Activated naive CD4-positive, alpha-beta T cell treated with Interleukin-2 at 50 U/mL for 16 hours (primary cell): Measurements from ENCODE around the gene SLK.

Experiments used
- DNase-seq: peaks from one replicate; pipeline ENCODE4 v3.0.0-alpha.2; 2020

The SLK gene

DNA sequence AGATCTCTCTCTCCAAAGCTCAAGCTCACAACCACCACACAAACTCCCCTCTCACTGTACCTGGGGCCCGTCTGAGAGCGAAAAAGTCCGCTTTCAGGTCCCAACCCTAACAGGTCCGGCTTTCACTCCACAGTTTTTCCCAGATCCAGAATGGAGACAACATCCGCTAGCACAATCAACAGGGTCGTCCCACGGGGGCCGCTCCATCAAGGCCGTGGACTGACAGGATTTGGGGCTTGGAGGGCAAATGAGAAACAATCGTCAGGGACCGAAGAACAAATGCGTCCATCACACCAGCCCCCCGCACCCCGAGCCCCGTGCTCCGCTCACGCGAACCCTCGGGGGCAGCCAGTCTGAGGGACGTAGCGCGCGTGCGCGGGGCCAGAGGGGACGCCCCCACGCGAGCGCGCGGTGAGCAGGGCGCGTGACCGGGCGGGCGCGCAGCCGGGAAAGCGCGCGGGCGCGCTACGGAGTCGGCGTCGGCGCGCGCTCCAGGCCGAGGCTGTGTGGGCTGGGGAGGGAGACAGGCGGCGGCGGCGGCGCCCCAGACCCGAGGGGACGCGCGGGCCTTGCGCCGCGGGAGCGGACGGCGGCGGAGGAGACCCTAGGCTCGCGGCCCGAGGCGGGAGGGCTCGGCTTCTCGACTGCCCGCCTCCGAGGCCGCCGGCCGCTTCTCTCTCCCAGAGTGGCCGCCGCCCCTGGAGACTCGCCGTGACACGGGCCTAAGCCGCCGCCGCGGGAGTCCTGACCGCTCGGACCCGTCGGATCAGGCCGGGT, at the start of gene SLK:
SLK (plus strand) TSS at position 470 of the 777 bp plus-strand sequence. CDS start 606 bp downstream, outside the sequence.
- DNase-seq, result peak; percentile 82

DNA sequence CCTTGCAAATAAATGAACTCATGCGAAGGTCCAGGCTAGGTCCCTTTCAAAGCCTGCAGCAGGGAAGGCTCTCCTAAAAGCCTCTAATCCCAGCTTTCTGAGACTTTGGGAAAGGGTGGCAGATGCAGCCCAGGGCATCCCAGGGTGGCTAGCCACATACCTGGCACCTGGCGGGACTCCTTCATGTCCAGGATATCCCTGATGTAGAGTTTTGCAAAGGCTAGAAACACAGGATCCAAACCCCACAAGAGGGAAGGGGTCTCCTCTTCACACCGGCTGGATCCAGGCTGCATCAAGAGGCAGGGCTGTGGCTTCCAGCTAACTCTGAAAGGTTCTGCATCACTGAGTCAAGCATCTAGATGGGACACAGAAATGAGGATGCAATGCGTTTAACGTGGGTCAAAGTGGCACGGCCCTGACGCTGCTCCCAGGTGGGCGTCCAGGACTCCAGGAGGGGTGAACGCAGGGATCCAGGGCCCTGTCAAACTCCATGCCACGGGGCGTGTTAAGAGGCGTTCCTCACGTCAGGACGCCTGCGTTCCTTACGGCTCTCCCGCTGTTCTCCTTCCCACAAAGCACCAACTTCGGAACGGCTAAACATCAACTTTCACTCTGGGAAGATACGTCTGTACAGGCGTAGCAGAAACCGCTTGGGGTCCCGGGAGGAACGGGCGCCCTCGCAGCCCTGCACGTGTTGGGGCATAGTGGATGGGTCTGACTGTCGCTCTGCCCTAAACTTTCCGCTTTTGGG, 49.5 kb upstream of the SLK start:
- peak; percentile 39 for DNase-seq

DNA sequence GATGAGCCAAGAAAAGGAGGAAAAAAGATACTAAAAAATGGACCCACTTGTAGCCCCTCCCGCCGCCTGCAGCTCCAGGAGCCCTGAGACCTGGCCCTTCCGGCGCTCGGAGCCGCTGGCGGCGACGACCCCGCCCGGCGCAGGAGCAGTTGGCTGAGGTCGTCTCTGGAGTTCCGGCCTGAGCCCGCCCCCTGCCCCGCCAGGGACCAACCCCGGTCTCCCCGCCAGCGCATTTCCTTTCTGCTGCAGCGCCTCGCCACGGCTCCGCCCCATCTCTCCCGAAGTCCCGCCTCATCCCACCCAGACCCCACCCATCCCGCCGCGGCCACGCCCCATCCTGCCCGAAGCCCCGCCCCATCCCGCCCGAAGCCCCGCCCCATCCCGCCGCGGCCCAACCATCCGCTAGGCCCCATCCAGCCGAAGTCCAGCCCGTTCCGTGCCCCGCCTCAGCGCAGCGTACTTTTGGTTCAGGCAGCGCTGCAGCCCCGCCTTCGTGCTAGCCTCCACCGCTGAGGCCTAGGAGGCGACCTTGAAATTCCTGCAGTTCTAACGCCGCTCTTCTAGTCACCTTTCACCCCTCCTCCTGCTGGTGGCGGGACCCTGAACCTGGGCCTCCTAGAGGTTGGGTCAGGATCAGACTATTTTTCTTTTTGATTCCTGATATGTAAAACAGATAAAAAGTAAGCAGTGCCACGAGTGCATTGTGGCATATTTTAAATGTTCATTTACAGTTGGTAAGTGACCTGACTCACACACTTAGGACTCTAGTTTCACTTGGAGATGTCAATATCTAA, 48.7 kb upstream of the SLK start, which contains the start of gene STN1:
STN1 (minus strand) TSS at position 132 of the 794 bp plus-strand sequence. CDS start 590 bp downstream, outside the sequence.
- DNase-seq, result peak; percentile 96

DNA sequence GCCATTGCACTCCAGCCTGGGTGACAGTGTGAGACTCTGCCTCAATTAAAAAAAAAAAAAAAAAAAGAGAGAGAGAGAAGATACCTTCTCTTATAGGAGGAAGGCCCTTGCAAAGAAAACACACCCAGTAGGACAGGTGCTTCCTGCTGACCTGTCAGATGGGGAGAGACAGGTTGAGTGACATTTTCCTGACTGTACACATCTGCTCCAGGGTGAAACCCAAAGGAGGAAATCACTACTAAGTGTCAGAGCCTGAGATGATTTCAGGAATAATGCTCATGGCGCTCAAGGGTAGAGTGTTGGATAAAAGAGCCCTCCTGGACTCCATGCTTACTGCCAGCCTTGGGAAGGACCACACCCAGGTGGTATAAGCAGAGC, 47.3 kb upstream of the SLK start:
- DNase-seq, result no peak

DNA sequence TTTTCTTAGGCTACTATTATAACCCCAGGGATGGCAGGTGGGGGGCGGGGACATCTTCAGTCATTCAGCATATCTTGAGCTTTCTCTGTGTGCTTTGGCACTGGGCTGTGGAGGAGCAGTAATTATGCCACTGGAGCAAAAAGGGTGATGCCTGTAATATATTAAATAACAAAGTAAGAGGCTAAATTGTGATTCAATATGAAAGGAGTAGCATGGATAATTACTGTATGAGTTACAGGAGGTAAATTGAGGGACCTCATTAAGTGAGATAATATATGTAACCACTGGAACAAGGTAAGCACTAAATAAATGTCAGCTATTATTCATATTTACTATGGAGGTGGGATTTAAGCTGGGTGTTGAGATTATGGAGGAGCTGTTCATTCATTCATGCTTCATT, 45.7 kb upstream of the SLK start:
- no peak for DNase-seq

DNA sequence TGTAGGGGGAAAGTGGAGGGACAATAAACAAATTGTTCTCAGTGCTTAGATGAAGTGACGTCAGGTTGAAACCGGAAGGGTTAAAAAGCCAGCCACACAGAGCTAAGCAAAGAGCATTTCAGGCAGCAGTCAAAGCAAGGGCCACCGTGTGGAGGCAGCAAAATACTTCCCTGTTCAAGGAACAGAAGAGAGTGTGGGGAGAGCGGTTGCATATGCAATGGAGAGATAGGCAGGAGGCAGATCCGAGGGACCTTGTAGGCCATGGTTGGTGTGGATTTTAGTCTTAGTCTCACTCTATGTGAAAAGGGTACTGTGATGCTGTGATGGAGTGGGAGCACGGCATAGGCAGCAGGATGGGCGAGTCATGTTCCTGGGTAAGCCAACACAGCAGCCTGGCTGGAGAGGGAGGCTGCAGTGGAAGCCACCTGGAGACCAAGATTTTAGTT, 45.2 kb upstream of the SLK start:
- peak; percentile 8 for DNase-seq

DNA sequence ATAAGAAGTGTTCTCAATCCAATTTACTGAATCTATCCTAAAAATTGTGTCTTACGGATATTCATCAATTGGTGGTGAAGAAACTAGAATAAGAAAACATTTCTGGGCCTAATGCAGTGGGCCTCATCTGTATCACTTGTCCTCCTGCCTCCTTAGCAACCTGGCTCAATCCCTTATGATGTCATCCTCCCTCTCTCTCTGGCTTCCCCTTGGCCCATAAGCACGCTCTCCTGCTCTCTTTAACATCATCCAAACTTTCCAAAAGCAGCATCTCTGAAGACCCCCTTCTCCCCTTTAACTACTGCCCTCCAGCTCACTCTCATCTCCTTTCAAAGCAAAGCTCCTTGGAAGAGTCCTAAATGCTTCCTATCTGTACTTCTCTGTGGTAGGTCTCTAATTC, 44.3 kb upstream of the SLK start:
- DNase-seq, result no peak

DNA sequence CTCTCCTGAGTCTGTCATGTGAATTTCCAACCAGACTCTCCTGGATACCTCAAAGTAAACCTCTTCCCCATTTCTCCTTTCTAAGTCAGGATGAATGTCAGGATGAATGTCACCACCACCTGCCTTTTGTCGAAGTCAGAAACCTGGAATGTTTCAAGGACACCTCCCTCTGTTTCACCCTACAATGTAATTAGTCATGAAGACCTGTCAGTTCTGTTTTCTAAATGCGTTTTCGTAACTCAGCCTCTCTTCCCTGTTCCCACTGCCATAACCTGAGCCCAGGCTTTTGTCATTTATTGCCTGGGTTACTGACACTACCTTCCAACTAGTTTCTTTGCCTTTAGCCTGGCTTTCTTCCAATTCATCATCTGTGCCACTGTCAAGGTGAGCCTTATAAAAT, 43.4 kb upstream of the SLK start:
- no peak for DNase-seq

DNA sequence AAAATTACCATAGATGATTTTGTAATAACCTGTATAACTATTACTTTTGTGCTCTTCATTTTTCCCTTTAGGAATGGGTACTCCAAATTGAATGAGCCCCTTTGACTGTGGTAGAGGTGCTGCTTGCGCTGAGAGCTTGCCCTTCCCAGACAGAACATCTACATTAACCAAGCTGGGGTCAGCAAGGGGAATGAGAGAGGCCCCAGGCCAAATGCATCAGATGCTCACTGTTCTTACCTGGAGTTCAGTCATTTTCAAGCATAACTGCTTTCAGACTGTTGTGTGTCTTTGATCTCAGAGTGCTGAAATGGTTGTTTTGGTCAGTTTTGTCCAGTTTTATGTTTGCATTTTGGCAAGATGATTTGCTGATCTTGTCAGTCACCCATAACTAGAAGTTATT, 41.3 kb upstream of the SLK start:
- DNase-seq, result no peak

DNA sequence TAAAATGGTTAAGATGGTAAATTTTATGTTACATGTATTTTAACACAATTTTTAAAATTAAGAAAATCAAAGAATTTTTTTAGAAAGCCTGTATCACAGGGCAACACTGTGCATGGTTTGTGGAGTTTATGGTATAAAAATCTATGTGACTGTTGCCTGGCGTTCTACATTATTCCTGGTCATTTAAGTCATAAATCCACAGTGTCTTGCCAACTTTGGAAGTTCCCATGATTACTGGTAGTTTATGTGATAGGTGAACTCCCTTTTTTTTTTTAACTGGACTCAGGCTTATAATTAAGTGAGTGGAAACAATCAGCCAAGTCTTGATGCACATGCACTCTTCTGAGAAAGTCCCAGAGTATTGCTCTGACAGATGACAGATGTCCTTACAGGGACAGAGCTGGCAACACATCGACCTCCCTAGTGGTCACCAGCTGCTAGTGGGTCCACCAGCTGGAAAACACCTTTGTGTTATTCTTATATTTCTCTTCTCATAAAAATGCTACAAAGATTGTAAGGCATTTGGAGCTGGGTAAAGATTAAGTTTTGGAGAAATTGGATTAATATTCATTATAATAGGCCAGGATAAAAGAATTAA, 40.1 kb upstream of the SLK start:
- DNase-seq, result no peak

DNA sequence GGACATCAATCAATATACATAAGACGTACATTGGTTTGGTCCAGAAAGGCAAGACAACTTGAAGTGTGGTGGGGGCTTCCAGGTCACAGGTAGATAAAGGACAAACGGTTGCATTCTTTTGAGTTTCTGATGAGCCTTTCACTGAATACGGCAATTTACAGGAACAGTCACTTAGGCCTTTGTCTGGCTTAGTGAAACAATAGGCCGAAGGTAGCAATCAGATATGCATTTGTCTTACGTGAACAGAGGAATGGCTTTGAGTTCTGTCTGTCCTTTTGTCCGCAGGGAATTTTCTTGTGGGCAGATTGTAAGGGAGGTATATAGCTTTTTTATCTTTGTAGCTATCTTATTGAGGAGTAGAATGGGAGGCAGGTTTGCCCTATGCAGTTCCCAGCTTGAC, 38.2 kb upstream of the SLK start:
- DNase-seq, result no peak

DNA sequence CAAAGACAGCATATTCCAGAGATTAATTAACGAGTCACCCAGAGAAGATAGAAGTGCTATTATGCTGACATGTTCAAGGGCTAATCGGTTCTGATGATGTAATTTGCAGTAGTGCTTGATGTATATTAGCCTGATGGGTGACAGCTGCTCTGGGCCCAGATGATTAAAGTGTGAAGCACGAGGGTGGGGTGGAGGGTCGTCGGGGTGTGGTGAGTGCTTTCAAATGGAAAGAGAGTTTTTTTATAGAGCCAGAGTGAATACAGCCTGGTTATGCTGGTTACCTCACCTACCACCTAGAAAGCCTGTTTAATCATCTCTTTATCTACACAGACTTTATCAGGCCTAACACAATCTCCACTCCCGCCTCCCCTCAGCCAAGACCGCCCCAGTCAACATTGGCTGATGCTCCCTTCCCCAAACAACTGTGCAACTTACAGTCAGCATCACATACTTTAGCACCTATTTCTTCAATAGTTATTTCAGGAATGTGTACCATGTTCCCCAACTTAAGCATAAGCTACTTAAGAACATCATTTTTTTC, 37.5 kb upstream of the SLK start:
- no peak for DNase-seq

DNA sequence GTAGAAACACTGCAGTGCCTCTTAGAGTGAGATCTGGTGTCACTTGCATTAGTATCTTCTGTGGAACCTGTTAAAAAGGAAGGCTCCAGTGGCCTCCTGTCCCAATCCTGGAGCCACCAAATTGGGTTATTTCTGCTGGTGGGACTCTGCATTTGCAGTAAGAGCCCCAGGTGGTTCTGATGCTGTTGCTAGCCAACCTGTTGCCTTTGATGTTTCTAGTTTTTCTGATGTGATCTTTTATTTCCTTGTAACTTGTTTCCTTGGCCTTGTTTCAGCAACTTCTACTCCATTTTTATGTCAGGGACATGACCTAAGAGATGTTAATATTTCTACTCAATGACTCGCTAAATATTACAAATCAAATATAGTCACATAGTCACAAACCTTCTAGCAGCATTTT, 36.5 kb upstream of the SLK start:
- DNase-seq, result no peak

DNA sequence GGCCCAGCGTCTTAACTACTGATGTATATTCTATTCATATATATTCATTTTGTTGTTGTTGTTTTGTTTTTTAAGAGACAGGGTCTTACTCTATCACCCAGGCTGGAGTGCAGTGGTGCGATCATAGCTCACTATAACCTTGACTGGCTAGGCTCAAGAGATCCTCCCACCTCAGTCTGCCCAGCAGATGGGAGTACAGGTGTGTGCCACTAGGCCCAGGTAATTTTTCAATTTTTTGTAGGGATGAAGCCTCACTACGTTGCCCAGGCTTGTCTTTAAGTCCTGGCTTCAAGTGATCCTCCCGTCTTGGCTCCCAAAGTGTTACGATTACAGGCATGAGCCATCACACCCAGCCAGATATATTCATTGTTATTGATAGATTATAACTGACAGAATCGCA, 36.1 kb upstream of the SLK start:
- DNase-seq, result no peak

DNA sequence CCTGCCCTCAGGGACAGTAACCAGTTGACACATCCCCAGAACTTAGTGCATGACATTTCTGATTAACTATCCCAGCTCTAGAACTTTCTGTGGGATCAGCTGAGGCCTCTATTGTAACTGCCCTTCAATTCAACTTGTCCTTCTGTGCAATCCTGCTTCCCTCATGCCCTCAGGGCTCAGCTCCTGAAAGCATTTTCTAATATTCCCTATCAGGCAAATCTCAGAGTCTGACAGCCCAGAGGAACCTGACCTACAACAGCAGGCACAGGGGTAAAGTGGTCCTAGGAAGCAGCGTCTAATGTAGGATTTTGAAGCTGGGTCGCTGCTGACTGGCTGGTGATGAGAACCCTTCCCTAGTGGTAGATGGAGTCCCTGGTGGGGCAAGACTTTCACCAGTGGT, 35.3 kb upstream of the SLK start:
- no peak for DNase-seq

DNA sequence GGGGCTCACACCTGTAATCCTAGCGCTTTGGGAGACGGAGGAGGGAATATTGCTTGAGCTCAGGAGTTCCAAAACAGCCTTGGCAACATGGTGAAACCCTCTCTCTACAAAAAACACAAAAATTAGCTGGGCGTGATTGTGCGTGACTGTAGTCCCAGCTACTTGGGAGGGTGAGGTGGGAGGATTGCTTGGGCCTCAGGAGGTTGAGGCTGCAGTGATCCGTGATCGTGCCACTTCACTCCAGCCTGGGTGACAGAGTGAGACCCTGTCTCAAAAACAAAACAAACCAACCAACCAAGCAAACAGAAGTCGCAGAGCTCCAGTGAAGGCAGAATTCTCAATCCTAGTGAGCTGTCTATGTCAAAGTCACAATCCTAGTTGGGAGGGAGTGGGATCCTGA, 34.7 kb upstream of the SLK start:
- DNase-seq, result no peak

DNA sequence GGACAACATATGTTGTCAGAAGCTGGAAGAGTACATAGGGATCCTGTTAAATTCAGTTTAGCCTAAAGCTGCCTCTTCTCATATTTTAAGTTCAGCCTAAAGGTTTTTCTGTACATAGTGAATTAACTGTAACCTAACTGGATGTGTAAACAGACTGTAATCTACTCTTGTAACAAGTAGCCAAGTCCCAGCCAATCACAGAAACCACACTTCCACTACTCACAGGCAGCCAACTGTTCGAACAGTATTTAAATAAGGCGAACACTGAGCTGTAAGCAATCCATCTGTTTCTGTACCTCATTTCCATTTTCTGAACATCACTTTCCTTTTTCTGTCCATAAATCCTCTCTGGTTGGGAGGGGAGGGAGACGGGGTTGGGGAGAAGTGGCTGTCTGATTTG, 34.0 kb upstream of the SLK start:
- DNase-seq, result no peak

DNA sequence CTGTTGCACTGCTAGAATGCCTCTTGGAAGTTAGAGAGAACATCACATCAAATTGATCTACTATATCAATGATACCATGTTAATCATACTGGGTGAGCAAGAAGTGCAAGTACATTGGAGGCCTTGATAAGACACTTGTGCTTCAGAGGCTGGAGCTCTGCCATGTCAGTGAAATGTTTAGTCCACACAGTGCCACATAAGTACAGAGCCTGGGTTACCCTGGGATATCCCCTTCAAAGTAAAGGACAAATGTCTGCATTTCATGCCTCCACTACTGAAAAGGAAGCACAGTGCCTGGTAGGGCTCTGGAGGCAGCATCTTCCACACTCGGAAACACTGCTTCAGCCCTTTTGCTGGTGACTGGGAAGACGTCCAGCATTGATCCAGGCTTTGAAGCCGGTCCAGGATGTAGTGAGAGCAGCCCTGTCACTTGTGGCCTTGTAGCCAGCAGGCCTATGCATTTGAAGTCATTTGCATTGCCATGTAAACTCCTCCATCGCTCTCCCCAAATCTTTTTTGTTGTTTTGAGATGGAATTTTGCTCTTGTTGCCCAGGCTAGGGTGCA, 33.3 kb upstream of the SLK start:
- no peak for DNase-seq

DNA sequence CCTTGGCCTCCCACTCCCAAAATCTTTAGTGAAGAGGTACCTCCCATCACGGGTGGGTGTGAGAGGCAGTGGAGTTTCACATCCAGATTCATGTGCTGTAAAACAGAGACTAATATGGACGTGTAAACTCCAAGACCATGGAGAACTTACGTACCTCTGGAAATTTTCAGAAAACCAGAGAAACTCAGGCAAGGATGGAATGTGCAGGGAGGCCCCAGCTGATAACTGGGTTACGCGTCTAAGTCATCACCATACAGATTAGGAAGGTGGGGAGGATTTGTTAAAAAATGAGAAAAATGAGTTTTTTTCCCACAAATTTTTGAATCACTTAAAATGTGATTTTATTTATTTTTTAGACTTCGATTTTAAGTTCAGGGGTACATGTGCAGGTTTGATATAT, 32.6 kb upstream of the SLK start:
- no peak for DNase-seq

DNA sequence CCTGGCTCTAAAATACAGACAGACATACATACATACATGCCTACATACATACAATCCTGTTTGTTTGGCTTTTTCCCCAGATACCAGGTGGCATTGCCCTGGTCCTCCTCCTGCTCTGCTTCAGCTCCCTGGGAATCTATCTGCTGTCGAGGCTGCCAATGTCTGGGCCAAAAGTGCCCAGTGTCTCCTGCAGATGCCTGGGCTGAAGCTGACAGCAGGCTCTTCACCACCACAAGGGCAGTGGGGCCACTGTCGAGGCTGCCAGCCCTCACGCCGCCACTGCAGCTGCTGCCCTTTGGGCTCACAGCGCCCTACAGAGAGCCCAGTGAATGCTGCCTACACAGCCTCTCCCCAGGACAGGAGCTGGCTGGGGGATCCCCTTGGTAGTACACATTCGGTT, 30.9 kb upstream of the SLK start:
- DNase-seq, result no peak

DNA sequence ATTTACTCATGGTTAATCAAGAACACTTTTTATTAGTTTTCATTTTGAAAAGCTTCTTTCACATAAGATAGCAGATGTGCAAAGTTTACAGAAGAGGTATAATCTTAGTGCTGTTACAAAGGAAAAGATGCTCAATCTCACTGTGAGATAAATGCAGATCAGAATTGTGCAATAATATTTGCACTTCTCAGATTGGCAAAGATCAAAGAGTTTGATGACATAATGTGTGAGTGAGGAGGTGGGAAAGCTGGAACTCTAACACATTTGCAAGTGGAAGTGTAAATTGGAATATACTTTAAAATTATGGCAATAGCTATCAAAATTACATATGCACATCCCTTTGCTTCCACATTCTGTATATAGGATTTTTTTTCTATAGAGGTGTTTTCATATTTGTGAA, 27.4 kb upstream of the SLK start:
- no peak for DNase-seq

DNA sequence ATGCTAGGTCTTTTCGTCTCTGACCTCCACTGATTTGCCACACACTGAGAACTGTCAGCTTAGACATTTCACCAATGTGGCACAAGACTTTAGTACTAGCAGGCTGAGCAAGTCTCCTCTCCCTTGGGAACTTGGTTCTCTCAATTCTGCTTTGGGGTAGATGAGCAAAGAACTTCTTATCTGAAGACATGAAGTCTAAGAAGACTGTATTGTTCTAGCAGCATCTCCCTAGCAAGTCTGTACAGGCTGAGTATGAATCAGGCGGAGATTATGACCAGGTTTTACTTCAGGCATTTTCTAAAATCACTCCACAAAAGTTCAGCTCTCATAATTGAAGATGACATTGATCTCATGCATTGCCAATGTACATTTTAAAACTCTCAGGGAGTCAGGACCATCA, 25.1 kb upstream of the SLK start:
- DNase-seq, result no peak

DNA sequence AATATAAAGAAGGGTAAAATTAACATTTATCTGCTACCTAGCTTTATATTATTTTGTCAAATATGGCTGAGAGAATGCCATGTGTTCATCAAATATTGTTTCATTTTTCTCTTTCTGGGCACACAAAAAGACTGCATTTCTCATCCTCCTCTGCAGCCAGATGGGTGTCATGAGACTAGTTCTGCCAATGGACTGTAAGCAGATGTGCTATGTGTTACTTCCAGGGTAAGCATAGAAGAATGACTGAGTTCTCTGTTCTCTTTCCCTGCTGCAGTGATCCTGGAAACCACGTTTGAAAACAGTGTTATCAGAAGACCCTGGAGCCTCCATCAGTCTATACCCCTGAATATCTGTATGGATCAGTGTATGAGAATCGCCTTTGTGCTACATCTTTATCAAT, 24.1 kb upstream of the SLK start:
- no peak for DNase-seq
